HG03469 (cell line): Measurements from ENCODE around the gene RRP15.

ENCODE experiments used
- ATAC-seq: cut with Tn5 transposase; IDR thresholded peaks from one replicate; pipeline ENCODE4 v1.9.1; 2021; ENCODE audit warnings: mild to moderate bottlenecking, moderate library complexity, moderate number of reproducible peaks; ENCODE audit not compliant: unreplicated experiment

RRP15 gene

GRCh38 chr1:218284917-218285635 lies at the start of gene RRP15:
Gene RRP15, plus strand, starts transcription at chr1:218285293. Its CDS starts 24 bp downstream, at chr1:218285317.
- peak; percentile 98 for ATAC-seq

GRCh38 chr1:218242171-218242570 lies 42.9 kb upstream of the RRP15 start:
- ATAC-seq: no peak

GRCh38 chr1:218247339-218247738 lies 37.8 kb upstream of the RRP15 start:
- ATAC-seq: no peak

- no peak for ATAC-seq
Observed at GRCh38 chr1:218249338-218250140, 35.6 kb upstream of the RRP15 start.

GRCh38 chr1:218250492-218250891 lies 34.6 kb upstream of the RRP15 start:
- no peak for ATAC-seq

GRCh38 chr1:218254296-218254946 lies 30.7 kb upstream of the RRP15 start:
- ATAC-seq: no peak

GRCh38 chr1:218255090-218255489 lies 30.0 kb upstream of the RRP15 start:
- ATAC-seq: no peak

- no peak for ATAC-seq
Observed at GRCh38 chr1:218257371-218257770, 27.7 kb upstream of the RRP15 start.

- no peak for ATAC-seq
Observed at GRCh38 chr1:218257971-218258370, 27.1 kb upstream of the RRP15 start.

- ATAC-seq: no peak
Observed at GRCh38 chr1:218259339-218259738, 25.8 kb upstream of the RRP15 start.

- ATAC-seq: peak; percentile 64
Observed at GRCh38 chr1:218259800-218260199, 25.3 kb upstream of the RRP15 start.

- no peak for ATAC-seq
Observed at GRCh38 chr1:218262259-218262658, 22.8 kb upstream of the RRP15 start.

- ATAC-seq: no peak
Observed at GRCh38 chr1:218266356-218266755, 18.7 kb upstream of the RRP15 start.

GRCh38 chr1:218272366-218272765 lies 12.7 kb upstream of the RRP15 start:
- ATAC-seq: no peak

- no peak for ATAC-seq
Observed at GRCh38 chr1:218273762-218274479, 11.2 kb upstream of the RRP15 start.

- ATAC-seq: no peak
Observed at GRCh38 chr1:218274511-218274910, 10.6 kb upstream of the RRP15 start.

- no peak for ATAC-seq
Observed at GRCh38 chr1:218275823-218276222, 9.3 kb upstream of the RRP15 start.

GRCh38 chr1:218281285-218281684 lies 3.8 kb upstream of the RRP15 start:
- ATAC-seq: no peak

- peak; percentile 7 for ATAC-seq
Observed at GRCh38 chr1:218284377-218284916, 646 bp upstream of the RRP15 start.

GRCh38 chr1:218292515-218292914 lies 7.4 kb downstream of the RRP15 start:
- no peak for ATAC-seq

GRCh38 chr1:218294546-218294945 lies 9.5 kb downstream of the RRP15 start:
- no peak for ATAC-seq
